GM12872 (cell line): ENCODE data around the gene LXN.

Experiments
- TF ChIP-seq, protein P1 (sequence below): IDR thresholded peaks from 3 replicates; pipeline ENCODE4 v1.5.1; 2011; ENCODE audit warnings: low read depth, mild to moderate bottlenecking, low read length, moderate library complexity; ENCODE audit not compliant: insufficient read depth

The LXN gene, protein sequence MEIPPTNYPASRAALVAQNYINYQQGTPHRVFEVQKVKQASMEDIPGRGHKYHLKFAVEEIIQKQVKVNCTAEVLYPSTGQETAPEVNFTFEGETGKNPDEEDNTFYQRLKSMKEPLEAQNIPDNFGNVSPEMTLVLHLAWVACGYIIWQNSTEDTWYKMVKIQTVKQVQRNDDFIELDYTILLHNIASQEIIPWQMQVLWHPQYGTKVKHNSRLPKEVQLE

DNA sequence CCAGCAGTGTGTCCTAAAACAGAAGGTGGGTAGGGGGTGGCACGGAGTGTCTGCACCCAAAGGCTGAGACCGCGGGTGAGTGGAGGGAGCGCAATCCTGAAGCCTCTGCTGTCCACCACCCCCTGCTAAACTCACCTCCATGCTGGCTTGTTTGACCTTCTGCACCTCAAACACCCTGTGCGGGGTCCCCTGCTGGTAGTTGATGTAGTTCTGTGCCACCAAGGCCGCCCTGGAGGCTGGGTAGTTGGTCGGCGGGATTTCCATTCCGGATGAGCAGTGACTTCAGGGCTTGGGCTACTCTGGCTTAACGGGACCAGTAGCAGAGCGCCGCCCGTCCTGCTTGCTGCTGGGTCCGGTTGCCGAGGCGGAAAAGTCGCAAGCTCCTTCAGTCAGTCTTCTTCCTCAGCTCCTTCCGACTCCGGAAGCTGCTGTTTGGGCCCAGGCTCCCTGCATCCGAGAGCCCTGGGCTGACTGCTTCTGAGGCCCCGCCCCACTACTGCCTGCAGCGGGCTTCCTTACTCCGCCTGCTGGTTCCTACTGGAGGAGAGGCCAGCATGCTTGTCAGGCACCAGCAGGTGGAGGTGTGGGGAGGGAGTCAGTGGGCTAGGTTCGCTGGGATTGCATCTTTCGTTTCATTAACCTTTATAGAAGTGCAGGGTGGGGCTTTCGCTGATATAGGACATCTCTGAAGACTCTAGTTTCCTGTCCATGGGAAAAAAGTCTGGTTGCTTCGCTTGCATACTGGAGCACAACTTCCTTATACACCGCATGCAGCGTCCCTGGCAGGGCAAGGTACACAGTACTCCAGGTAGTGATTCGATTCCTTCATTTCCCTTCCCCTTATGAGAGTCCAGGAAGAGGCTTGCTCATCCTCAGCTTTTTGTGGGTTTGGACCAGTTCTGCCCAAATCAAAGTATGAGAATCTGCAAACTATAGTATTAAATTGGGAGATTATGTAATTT, at the start of gene LXN:
Gene LXN, minus strand, starts transcription at position 434 of the 962 bp plus-strand sequence. Its CDS starts 170 bp downstream, at position 264.
- TF ChIP-seq, protein P1, sequence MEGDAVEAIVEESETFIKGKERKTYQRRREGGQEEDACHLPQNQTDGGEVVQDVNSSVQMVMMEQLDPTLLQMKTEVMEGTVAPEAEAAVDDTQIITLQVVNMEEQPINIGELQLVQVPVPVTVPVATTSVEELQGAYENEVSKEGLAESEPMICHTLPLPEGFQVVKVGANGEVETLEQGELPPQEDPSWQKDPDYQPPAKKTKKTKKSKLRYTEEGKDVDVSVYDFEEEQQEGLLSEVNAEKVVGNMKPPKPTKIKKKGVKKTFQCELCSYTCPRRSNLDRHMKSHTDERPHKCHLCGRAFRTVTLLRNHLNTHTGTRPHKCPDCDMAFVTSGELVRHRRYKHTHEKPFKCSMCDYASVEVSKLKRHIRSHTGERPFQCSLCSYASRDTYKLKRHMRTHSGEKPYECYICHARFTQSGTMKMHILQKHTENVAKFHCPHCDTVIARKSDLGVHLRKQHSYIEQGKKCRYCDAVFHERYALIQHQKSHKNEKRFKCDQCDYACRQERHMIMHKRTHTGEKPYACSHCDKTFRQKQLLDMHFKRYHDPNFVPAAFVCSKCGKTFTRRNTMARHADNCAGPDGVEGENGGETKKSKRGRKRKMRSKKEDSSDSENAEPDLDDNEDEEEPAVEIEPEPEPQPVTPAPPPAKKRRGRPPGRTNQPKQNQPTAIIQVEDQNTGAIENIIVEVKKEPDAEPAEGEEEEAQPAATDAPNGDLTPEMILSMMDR = peak; percentile 78

DNA sequence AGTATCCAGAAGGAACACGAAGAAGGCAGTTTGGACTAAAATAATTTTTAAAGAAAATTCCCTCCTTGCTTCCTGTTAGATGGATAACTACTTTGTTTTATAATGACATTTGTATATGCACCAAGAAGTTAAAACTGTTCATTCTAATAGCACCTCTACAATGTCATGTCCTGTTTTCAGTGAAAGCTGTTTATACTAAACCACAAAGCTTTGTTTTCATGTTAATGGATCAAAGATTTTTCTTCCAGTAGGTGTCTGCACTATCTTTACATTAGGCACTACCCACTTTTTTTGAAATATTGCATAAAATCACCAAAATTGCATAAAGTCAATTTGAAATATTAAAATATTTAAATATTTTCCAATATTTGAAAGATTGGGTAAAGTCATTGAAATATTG, 49.7 kb upstream of the LXN start:
- TF ChIP-seq, protein P1 = no peak

DNA sequence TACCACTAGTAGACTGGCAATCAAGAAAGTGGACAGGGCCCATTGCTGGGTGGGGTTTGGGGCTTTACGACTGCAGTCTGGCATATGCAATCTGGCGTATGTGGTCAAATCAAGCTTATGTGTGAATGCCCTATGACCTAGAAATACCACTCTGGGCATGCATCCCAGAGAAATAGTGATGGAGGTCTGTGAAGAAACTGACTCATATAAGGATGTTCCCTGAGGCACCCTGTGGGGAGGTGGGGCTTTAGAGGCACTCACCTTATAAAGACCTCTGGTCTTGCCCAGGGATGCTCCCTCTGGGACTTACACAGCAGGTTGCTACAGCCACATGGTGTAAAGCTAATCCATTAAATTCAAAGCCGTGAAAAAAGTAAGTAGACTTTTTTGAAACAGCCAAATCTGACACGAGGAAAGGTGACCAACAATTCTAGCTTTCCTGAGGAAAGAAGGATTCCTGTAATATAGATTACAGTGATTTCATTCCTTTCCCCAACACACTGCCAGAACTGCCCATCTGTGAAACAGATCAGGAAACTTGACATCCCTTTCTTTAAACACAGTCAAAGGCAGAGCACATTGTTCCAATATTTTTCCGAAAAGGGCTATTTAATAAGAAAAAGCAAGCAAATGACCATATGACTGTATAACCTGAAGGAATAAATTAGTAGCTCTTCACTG, 46.2 kb upstream of the LXN start:
- TF ChIP-seq, protein P1 = no peak

DNA sequence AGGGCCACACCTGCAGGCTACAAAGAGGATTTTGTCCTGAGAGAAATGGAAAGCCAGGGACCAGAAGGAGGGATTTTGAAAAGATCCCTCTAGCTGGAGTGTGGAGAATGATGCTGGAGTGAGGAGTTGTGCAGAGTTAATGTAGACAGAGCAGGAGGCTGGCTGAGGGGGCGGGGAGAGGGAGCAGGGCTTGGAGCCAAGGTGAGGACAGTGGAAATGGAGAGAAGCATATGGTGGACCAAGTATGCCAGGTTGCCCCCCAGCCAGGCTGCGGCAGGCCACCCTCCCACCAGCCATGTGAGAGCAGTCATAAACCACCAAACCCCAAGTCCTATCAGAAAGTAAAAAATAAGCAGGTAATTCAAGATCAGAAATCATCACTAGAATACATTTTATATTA, 45.1 kb upstream of the LXN start:
- TF ChIP-seq, protein P1 = no peak

DNA sequence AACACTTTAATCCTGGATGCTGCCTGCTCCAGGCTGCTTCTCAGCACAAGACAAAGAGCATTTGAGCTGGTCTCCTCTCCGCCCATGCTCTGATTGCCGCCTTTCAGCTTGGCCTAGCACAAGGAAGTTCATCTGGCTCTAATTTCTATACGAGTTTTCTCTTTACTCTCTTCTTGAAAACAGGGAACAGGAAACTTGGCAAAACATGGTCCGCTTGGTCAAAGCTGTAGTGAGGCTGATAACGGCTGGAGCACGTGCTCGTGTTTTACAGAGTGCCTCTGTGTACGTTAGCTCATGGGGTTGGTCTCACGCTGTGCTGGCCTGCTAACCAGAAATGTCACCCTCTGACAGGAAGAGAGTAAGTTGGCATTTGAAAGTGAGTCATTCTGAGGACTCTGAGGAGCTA, 40.6 kb upstream of the LXN start:
- TF ChIP-seq, protein P1 = no peak

DNA sequence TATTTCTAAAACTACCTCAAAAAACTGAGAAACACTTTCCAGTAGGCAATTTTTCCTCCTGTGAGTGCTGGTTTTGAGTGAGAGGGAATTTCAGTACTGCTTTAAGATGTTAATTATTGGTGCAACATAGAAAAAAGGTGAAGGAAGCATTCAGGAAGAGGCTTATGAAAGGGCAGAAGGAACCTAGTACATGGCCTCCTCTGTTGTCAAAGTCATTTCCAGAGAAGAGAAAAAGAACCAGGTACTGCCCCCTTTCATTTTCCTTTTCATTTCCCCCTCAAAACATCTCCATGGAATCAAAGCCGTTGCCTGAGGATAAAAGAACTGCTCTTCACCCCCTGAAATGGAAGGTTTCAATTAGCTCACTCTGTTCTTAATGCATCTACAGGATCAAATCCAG, 40.0 kb upstream of the LXN start:
- TF ChIP-seq, protein P1 = no peak

DNA sequence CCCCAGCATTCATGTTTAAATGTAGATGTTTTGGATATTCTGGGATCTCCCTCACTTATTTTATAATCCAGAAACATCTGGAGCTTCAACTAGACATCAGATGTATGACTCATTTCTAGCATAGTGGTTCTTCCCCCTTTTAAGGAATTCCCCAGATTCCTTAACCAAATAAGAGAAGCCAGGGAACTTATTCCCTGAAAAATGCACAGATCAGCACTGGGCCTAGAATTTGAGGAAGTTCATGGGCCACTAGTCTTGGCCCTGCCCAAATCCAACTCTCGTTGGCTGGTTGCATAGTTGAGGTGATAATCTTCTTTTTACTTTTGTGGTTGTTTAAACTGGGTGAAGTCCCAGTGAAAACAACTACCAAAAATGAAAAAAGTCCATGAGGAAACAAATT, 39.4 kb upstream of the LXN start:
- TF ChIP-seq, protein P1 = no peak
